IMR-90 (cell line): ENCODE measurements around the gene SLC36A1.
"Not testable (repeated sequence)": the region's sequence is repeated elsewhere in the genome, so short reads cannot be mapped to it uniquely, and the experiment has no call there.

ENCODE experiments used
- BHLHE40 ChIP-seq: fragments of 150-350 bp; IDR thresholded peaks from 2 replicates; pipeline ENCODE4 v1.6.1; 2016; ENCODE audit warnings: mild to moderate bottlenecking, low read depth, low read length
- CEBPB ChIP-seq: IDR thresholded peaks from 2 replicates; pipeline ENCODE4 v1.6.1; 2012; ENCODE audit warnings: low read depth, low read length, improper control_type of control experiment
- CHD1 ChIP-seq: IDR thresholded peaks from 2 replicates; pipeline ENCODE4 v1.6.1; 2012; ENCODE audit warnings: low read depth, low read length, improper control_type of control experiment
- CTCF ChIP-seq: conservative IDR thresholded peaks from 2 replicates; pipeline ENCODE4 v1.5.1; 2012; ENCODE audit warnings: mild to moderate bottlenecking, low read depth, low read length, improper control_type of control experiment
- MXI1 ChIP-seq: IDR thresholded peaks from 2 replicates; pipeline ENCODE4 v1.6.1; 2012; ENCODE audit warnings: low read depth, mild to moderate bottlenecking, low read length, moderate library complexity, borderline replicate concordance
- POLR2A ChIP-seq: IDR thresholded peaks from 2 replicates; pipeline ENCODE4 v1.6.1; 2012; ENCODE audit warnings: mild to moderate bottlenecking, low read depth, low read length
- RAD21 ChIP-seq: IDR thresholded peaks from 2 replicates; pipeline ENCODE4 v1.6.1; 2012; ENCODE audit warnings: low read length, improper control_type of control experiment
- RCOR1 ChIP-seq: IDR thresholded peaks from 2 replicates; pipeline ENCODE4 v1.6.1; 2012; ENCODE audit warnings: mild to moderate bottlenecking, low read length, improper control_type of control experiment; ENCODE audit not compliant: insufficient replicate concordance
- SMC3 ChIP-seq: fragments of 150-350 bp; IDR thresholded peaks from 2 replicates; pipeline ENCODE4 v1.6.1; 2016; ENCODE audit warnings: low read depth, mild to moderate bottlenecking, antibody characterized with exemption, low read length, moderate library complexity

- not testable (repeated sequence) for TF ChIP-seq CTCF, RAD21, MXI1, CHD1, BHLHE40, SMC3, CEBPB, RCOR1, POLR2A
Measured at GRCh38 chr5:151426347-151426746, 21.1 kb upstream of the SLC36A1 start.
